Measurements from ENCODE around the gene CCDC148.
"Not testable (repeated sequence)": the region's sequence is repeated elsewhere in the genome, so short reads cannot be mapped to it uniquely, and the experiment has no call there.

The CCDC148 gene

GRCh38 chr2:158242280-158242679, 214.3 kb downstream of the CCDC148 start:
- no peaks in the 10 kb centered on the region for H3K4me1 ChIP-seq
- no peak for TF ChIP-seq CTCF (IDR thresholded peaks at IDR 0.05; ENCODE audit: low read depth, low read length)
- H3K36me3 ChIP-seq = no peaks in the 10 kb centered on the region
- DNase-seq = no peak
- no peaks in the 10 kb centered on the region for H3K9me3 ChIP-seq
- H3K27me3 ChIP-seq = no peaks in the 10 kb centered on the region
- H3K4me3 ChIP-seq (ENCODE audit: low read depth, low read length) = no peak overlapping the region

GRCh38 chr2:158240975-158241374, 215.6 kb downstream of the CCDC148 start:
- TF ChIP-seq CTCF (IDR thresholded peaks at IDR 0.05; ENCODE audit: low read depth, low read length) = no peak
- Histone ChIP-seq H3K9me3 (no peaks in the 10 kb centered on the region), H3K4me3 (ENCODE audit: low read depth, low read length) (no peak overlapping the region), H3K27me3 (no peaks in the 10 kb centered on the region), H3K36me3 (no peaks in the 10 kb centered on the region), H3K4me1 (no peaks in the 10 kb centered on the region)
- no peak for DNase-seq

GRCh38 chr2:158239271-158239670, 217.3 kb downstream of the CCDC148 start:
- H3K4me1 ChIP-seq = no peaks in the 10 kb centered on the region
- no peak for DNase-seq
- no peaks in the 10 kb centered on the region for H3K36me3 ChIP-seq
- H3K4me3 ChIP-seq (ENCODE audit: low read depth, low read length) = no peak overlapping the region
- H3K27me3 ChIP-seq = no peaks in the 10 kb centered on the region
- no peaks in the 10 kb centered on the region for H3K9me3 ChIP-seq
- no peak for TF ChIP-seq CTCF (IDR thresholded peaks at IDR 0.05; ENCODE audit: low read depth, low read length)

GRCh38 chr2:158234497-158234896, 222.1 kb downstream of the CCDC148 start:
- Histone ChIP-seq H3K9me3 (no peaks in the 10 kb centered on the region), H3K27me3 (no peaks in the 10 kb centered on the region), H3K4me3 (ENCODE audit: low read depth, low read length) (no peak overlapping the region), H3K36me3 (no peaks in the 10 kb centered on the region), H3K4me1 (no peaks in the 10 kb centered on the region)
- no peak for DNase-seq
- TF ChIP-seq CTCF (IDR thresholded peaks at IDR 0.05; ENCODE audit: low read depth, low read length) = no peak

- no peak for TF ChIP-seq CTCF (IDR thresholded peaks at IDR 0.05; ENCODE audit: low read depth, low read length)
- Histone ChIP-seq H3K27me3 (no peaks in the 10 kb centered on the region), H3K36me3 (no peaks in the 10 kb centered on the region), H3K9me3 (no peaks in the 10 kb centered on the region), H3K4me1 (no peaks in the 10 kb centered on the region), H3K4me3 (ENCODE audit: low read depth, low read length) (no peak overlapping the region)
- no peak for DNase-seq
Measured at GRCh38 chr2:158232476-158232875, 224.1 kb downstream of the CCDC148 start.

GRCh38 chr2:158228943-158229508, 227.5 kb downstream of the CCDC148 start:
- TF ChIP-seq CTCF (IDR thresholded peaks at IDR 0.05; ENCODE audit: low read depth, low read length) = no peak
- Histone ChIP-seq H3K36me3 (no peaks in the 10 kb centered on the region), H3K4me1 (no peaks in the 10 kb centered on the region), H3K4me3 (ENCODE audit: low read depth, low read length) (no peak overlapping the region), H3K9me3 (no peaks in the 10 kb centered on the region), H3K27me3 (no peaks in the 10 kb centered on the region)
- DNase-seq = no peak

GRCh38 chr2:158223066-158223465, 233.5 kb downstream of the CCDC148 start:
- H3K4me3 ChIP-seq (ENCODE audit: low read depth, low read length); H3K9me3 ChIP-seq; H3K4me1 ChIP-seq; H3K27me3 ChIP-seq; H3K36me3 ChIP-seq; DNase-seq: not testable (repeated sequence)

Data from BE2C (cell line).